ELR (cell line): ENCODE results near the gene LRRC28.

Source experiments
- DNase-seq: peaks from one replicate; pipeline ENCODE4 v3.0.0-alpha.2; 2015; ENCODE audit warnings: low read depth

The LRRC28 gene

DNA sequence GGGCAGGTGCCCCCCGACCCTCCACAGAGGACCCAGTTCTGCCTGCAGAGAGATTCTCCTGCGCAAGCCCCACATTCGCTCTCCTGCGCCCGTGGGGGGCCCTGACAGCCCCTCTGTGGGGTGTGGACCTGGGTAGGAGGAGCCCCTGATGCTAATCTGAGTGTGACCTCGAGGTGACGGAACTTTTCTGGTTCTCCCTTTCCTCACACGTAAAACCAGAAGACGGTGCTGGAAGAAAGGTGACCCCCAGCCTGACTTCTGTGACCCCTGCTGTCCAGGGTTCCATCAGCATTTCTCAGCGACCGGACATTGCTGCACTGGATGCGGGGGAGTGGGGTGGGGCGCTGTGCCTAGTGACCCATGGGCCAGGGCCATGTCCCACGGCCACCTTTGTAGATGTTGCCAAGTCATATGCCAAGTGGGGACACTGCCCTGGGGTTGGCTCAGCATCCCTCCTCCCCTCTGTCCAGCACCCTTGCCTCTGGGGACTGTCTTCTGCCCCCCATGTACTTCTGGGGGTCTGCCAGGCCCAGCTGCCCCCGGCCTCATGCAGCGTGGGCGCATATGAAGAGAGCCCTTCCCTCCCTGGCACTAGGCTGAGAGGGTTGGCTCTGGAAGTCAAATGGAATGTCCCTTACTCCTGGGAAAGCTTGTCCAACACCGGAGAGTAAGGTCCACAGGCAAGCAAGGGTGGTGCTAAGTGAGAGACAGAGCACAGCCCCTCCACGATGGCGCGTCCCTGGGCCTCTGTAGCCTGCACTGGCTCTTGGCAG is 185.4 kb downstream of the LRRC28 start:
- DNase-seq: no peak

DNA sequence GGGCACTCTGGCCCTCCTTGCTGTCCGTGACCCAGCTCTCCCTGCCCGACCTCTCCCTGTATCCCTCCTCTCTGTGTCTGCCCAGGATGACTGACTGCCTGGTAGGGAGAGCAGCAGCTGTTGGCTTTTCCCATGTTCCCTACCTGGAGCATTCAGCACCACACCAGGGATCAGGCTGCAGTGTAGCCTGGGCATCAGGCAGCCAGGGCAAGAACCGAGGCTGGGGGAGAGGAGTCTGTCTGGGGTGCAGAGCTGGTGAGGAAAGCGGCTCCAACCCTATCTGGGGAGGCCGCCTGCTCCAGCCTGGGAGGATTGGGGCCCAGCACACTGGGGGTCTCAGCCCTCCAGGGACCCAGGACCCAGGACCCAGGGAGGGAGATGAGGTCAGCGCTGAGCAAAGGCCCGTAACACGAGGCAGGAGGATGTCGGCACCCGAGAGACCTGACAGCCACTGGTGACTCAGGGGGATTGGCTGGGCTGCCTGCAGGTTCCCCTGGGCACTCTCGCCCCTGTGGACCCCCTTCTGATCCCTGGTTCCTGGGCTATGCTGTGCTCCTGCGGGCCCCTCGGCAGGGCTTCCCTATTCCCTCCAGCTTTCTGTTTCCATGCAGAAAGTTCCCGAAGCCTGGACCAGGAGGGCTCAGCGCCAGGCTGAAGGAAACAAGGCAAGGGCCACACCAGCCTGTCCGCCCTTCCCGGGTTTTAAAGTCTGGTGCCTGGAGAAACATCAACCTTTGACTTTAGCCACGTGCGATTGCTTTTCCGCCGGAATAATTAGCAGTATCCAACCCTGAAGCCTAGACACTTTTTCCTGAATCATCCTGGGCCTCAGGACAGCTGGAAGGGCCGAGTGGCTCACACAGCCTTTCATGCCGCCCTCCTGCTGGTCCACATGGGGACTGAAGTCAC is 186.3 kb downstream of the LRRC28 start:
- DNase-seq: no peak

DNA sequence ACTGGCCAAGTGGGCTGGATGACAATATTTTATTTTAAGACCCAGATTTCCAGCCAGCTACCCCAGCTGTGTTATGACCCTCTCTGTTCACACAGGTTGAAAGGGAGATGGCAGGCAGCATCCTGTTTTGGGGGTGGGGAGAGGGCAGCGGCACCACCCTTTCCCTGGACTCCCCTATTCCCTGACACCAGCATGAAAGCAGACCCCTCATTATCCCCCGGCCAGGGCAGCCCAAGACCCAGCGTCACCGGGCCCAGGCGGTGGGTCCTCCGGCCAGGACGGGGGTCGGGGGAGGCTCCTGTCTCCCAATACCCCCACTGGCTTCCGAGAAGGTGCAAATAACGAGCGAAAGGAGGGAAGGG is 186.9 kb downstream of the LRRC28 start:
- DNase-seq: no peak

DNA sequence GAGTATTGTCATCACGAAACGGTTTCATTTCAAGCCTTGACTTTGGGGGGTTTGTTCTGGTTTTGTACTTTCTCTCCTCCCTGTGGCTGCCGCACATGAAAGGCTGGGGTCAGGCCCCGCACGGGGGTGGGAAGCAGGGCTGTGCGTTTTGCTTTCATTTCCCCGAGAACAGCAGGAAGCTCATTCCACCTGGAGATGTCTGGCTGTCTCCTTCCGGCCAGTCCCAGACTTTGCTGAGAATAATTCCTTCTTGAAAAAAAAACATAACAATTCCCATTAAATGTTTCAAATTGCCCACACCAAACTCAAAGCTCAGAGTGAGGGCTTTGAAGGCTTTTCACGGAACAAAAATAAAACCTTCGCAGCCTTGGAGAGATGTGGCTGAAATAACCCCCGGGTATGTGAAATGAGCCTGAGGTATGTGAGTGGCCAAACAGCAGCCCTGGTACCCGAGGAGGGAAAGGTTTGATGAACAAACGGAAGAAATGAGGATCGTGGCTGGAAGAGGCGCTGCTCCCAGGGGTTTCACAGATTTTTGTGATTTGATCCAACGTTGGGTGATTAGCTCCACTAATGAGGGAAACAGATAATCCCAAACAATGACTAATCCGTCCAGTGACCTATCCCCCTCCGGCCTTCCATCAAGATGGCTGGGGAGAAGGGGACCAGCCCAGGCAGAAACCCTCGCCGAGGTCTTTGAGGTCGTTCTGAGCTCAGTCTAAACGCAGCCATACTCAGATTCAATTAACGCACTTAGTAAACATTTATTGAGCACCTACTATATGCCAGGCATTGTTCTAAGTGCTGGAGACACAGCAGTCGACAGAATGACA is 187.6 kb downstream of the LRRC28 start:
- DNase-seq: no peak

DNA sequence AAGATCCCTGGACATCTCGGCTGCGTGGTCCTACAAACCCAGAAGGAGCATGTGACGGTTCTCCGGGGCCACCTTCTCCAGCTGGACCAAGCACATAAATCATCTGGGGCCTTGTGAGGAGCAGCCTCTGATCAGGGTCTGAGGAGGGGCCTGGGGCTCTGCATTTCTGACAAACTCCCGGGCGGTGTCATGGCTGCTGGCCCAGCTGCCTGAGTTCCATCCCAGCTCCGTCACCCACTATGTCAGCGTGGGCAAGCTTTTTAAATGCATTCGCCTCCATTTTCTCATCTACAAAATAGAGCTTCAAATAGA is 188.2 kb downstream of the LRRC28 start:
- no peak for DNase-seq

DNA sequence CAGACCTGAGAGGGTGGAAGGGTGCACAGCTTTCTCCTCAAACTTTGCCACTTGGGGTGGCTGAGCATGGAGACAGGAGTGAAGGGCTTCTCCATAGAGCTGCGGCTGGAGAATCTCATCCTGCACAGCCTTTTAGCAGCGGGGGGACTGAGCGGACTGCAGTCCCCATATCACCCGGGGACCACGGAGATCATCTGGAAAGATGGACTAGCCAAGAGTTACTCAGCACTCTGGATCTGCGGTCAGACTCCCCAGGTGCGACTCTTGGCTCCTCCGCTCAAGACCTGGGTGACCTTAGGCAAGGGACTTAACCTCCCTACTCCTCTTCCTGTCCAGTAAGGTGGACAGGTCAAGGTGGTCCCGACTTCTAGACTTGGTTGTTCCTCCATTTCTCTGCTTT is 188.7 kb downstream of the LRRC28 start:
- no peak for DNase-seq
